ENCODE results near the gene PRKD2.
"Not testable (repeated sequence)": the region's sequence is repeated elsewhere in the genome, so short reads cannot be mapped to it uniquely, and the experiment has no call there.

The PRKD2 gene

GRCh38 chr19:46724468-46724867 is 7.6 kb upstream of the PRKD2 start:
- no peak for DNase-seq (ENCODE audit: low read depth, low spot score)

- DNase-seq (ENCODE audit: low read depth, low spot score): no peak
Observed at GRCh38 chr19:46723471-46723870, 6.6 kb upstream of the PRKD2 start.

- no peak for DNase-seq (ENCODE audit: low read depth, low spot score)
Observed at GRCh38 chr19:46723023-46723461, 6.1 kb upstream of the PRKD2 start.

GRCh38 chr19:46722421-46723022 is 5.6 kb upstream of the PRKD2 start:
- no peak for DNase-seq (ENCODE audit: low read depth, low spot score)

- DNase-seq (ENCODE audit: low read depth, low spot score): no peak
Observed at GRCh38 chr19:46722004-46722380, 5.1 kb upstream of the PRKD2 start.

GRCh38 chr19:46721269-46722003 is 4.5 kb upstream of the PRKD2 start:
- no peak for DNase-seq (ENCODE audit: low read depth, low spot score)

- no peak for DNase-seq (ENCODE audit: low read depth, low spot score)
Observed at GRCh38 chr19:46720503-46721239, 3.8 kb upstream of the PRKD2 start.

- no peak for DNase-seq (ENCODE audit: low read depth, low spot score)
Observed at GRCh38 chr19:46719629-46720502, 3.0 kb upstream of the PRKD2 start.

- DNase-seq (ENCODE audit: low read depth, low spot score): no peak
Observed at GRCh38 chr19:46718934-46719622, 2.2 kb upstream of the PRKD2 start.

GRCh38 chr19:46718157-46718933 is 1.4 kb upstream of the PRKD2 start:
- no peak for DNase-seq (ENCODE audit: low read depth, low spot score)

GRCh38 chr19:46717716-46718143 is 816 bp upstream of the PRKD2 start:
- no peak for DNase-seq (ENCODE audit: low read depth, low spot score)

- DNase-seq (ENCODE audit: low read depth, low spot score): no peak
Observed at GRCh38 chr19:46716672-46717033, 261 bp downstream of the PRKD2 start.

GRCh38 chr19:46715975-46716671 is 791 bp downstream of the PRKD2 start:
- no peak for DNase-seq (ENCODE audit: low read depth, low spot score)

- DNase-seq (ENCODE audit: low read depth, low spot score): no peak
Observed at GRCh38 chr19:46715620-46715974, 1.3 kb downstream of the PRKD2 start.

GRCh38 chr19:46714444-46715106 is 2.3 kb downstream of the PRKD2 start:
- DNase-seq (ENCODE audit: low read depth, low spot score): no peak

GRCh38 chr19:46713781-46714443 is 3.0 kb downstream of the PRKD2 start:
- no peak for DNase-seq (ENCODE audit: low read depth, low spot score)

- not testable (repeated sequence) for DNase-seq (ENCODE audit: low read depth, low spot score)
Observed at GRCh38 chr19:46712768-46713338, 4.1 kb downstream of the PRKD2 start.

GRCh38 chr19:46710687-46711086 is 6.2 kb downstream of the PRKD2 start:
- DNase-seq (ENCODE audit: low read depth, low spot score): no peak

All from brain pericyte (primary cell).